Fibroblast of lung (primary cell): ENCODE results near the gene ZNF575. TPM values are rescaled to one million over a fixed set of nuclear protein-coding genes. Genes with fewer than 3 reads are reported as not detected.
"Not testable (repeated sequence)": the region's sequence is repeated elsewhere in the genome, so short reads cannot be mapped to it uniquely, and the experiment has no call there.

ENCODE experiments used
- DNase-seq, 2 donors: peaks; one replicate each; pipeline versions ENCODE4 v3.0.0 to v3.0.0-alpha.2; 2010; ENCODE audit warnings: low read depth in 2 of 2
- H2AFZ ChIP-seq: 2 replicates; pipeline ENCODE4 v1.5.1; 2012; ENCODE audit warnings: low read length, control low read depth, inconsistent platforms
- H3K27ac ChIP-seq: 2 replicates; pipeline ENCODE4 v1.5.1; 2011; ENCODE audit warnings: low read length, control low read depth; ENCODE audit not compliant: insufficient read depth
- H3K27me3 ChIP-seq: 2 replicates; pipeline ENCODE4 v1.5.1; 2011; ENCODE audit warnings: mild to moderate bottlenecking, low read length; ENCODE audit not compliant: control insufficient read depth, insufficient read depth
- H3K36me3 ChIP-seq: 2 replicates; pipeline ENCODE4 v1.5.1; 2011; ENCODE audit warnings: low read length; ENCODE audit not compliant: control insufficient read depth, insufficient read depth
- H3K4me1 ChIP-seq: 2 replicates; pipeline ENCODE4 v1.5.1; 2011; ENCODE audit warnings: low read length; ENCODE audit not compliant: control insufficient read depth, insufficient read depth; ENCODE audit errors: extremely low read depth
- H3K4me2 ChIP-seq: 2 replicates; pipeline ENCODE4 v1.5.1; 2011; ENCODE audit warnings: low read length, control low read depth; ENCODE audit not compliant: insufficient read depth; ENCODE audit errors: extremely low read depth
- H3K4me3 ChIP-seq, 4 experiments: fragments of 200-600 bp in 1 of 4; sonication (generic) in 1 of 4; replicated peaks in 1 of 4; 2 replicates each; pipeline ENCODE4 v1.5.1; 2011 to 2016; ENCODE audit warnings: low read length in 4 of 4, low read depth in 3 of 4, mild to moderate bottlenecking in 3 of 4, control low read depth in 2 of 4, inconsistent platforms in 1 of 4, mixed read lengths in 1 of 4; ENCODE audit not compliant: insufficient read depth in 1 of 4; ENCODE audit errors: control extremely low read depth in 1 of 4
- H3K79me2 ChIP-seq: 2 replicates; pipeline ENCODE4 v1.5.1; 2012; ENCODE audit warnings: mild to moderate bottlenecking, low read length, inconsistent platforms; ENCODE audit not compliant: control insufficient read depth, insufficient read depth
- H3K9ac ChIP-seq: 2 replicates; pipeline ENCODE4 v1.5.1; 2011; ENCODE audit warnings: mild to moderate bottlenecking, low read length, control low read depth; ENCODE audit not compliant: insufficient read depth
- H3K9me3 ChIP-seq: 2 replicates; pipeline ENCODE4 v1.5.1; 2012; ENCODE audit warnings: low read depth, low read length; ENCODE audit not compliant: control insufficient read depth, insufficient read depth
- H4K20me1 ChIP-seq: 2 replicates; pipeline ENCODE4 v1.5.1; 2011; ENCODE audit warnings: low read length; ENCODE audit not compliant: control insufficient read depth, insufficient read depth; ENCODE audit errors: extremely low read depth
- EZH2 ChIP-seq: IDR thresholded peaks from 2 replicates; pipeline ENCODE4 v1.5.1; 2012; ENCODE audit warnings: low read length, control low read depth, mild to moderate bottlenecking; ENCODE audit errors: missing control alignments
- polyA plus RNA-seq, 2 donors: library from polyadenylated mRNA; depleted of rRNA in 1 of 2; stranded (reverse) in 1 of 2; unstranded in 1 of 2; fragments of >200 nt; gene quantifications; 2 replicates each; pipeline ENCODE4 v1.2.1, GENCODE V29; 2011 to 2012; ENCODE audit warnings: missing spikeins in 1 of 2
- total RNA-seq: library from RNA; depleted of rRNA; stranded (reverse); fragments of >200 nt; gene quantifications from 2 replicates; pipeline ENCODE4 v1.2.1, GENCODE V29; 2014
- TF ChIP-seq, protein P1 (sequence below), 2 donors: IDR thresholded peaks in 1 of 2; conservative IDR thresholded peaks in 1 of 2; 1 replicate in 1 of 2; 2 replicates in 1 of 2; pipeline ENCODE4 v1.5.1; 2011 to 2012; ENCODE audit warnings: low read length in 2 of 2, control low read depth in 1 of 2, inconsistent platforms in 1 of 2, low read depth in 1 of 2, mild to moderate bottlenecking in 1 of 2

Gene ZNF575
- total and polyA plus RNA-seq, 2 donors (not counting 1 experiment from before 2014, with no cell fraction given): 0.27 to 0.33 TPM

GRCh38 chr19:43511324-43511723 is 21.7 kb upstream of the ZNF575 start:
- Histone ChIP-seq H3K9me3 (no peaks in the 10 kb centered on the region), H3K27ac (no peak overlapping the region), H3K27me3 (no peaks in the 10 kb centered on the region), H2AFZ (no peak overlapping the region), H3K36me3 (peaks cover 4% of the 10 kb centered on the region), H3K79me2 (no peaks in the 10 kb centered on the region), H4K20me1 (no peaks in the 10 kb centered on the region), H3K4me2 (no peak overlapping the region), H3K4me3 (no peak overlapping the region), H3K9ac (no peak overlapping the region), H3K4me1 (no peaks in the 10 kb centered on the region)
- DNase-seq: no peak
- no peak for TF ChIP-seq EZH2
- TF ChIP-seq, protein P1, sequence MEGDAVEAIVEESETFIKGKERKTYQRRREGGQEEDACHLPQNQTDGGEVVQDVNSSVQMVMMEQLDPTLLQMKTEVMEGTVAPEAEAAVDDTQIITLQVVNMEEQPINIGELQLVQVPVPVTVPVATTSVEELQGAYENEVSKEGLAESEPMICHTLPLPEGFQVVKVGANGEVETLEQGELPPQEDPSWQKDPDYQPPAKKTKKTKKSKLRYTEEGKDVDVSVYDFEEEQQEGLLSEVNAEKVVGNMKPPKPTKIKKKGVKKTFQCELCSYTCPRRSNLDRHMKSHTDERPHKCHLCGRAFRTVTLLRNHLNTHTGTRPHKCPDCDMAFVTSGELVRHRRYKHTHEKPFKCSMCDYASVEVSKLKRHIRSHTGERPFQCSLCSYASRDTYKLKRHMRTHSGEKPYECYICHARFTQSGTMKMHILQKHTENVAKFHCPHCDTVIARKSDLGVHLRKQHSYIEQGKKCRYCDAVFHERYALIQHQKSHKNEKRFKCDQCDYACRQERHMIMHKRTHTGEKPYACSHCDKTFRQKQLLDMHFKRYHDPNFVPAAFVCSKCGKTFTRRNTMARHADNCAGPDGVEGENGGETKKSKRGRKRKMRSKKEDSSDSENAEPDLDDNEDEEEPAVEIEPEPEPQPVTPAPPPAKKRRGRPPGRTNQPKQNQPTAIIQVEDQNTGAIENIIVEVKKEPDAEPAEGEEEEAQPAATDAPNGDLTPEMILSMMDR (conservative IDR thresholded peaks at IDR 0.05 in 1 of 2, IDR thresholded peaks at IDR 0.05 in 1 of 2; ENCODE audit: low read depth in 1 of 2, low read length in 2 of 2): no peak

GRCh38 chr19:43512399-43512798 is 20.6 kb upstream of the ZNF575 start:
- not testable (repeated sequence) for H3K9ac ChIP-seq, H2AFZ ChIP-seq, H4K20me1 ChIP-seq, DNase-seq, H3K4me2 ChIP-seq, H3K9me3 ChIP-seq, H3K4me3 ChIP-seq, H3K36me3 ChIP-seq, H3K27ac ChIP-seq, H3K4me1 ChIP-seq, H3K27me3 ChIP-seq, H3K79me2 ChIP-seq

DNA sequence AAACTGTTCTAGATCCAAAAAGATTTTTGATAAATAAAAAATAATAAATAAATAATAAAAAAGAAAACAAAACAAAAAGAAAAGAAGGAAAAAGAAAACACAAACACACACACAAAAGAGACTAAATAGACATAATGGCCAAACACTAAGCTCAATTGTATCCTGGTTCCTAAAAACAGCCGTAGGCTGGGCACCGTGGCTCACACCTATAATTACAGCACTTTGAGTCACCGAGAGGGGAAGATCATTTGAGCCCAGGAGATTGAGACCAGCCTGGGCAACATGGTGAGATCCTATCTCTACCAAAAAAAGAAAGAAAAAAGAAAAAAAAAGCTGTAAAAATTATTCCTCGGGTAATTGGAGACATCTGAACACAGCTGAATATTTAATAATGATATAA is 14.9 kb upstream of the ZNF575 start:
- Histone ChIP-seq H3K27ac (no peak overlapping the region), H3K4me3 (no peak overlapping the region), H4K20me1 (no peaks in the 10 kb centered on the region), H3K9ac (no peak overlapping the region), H3K27me3 (no peaks in the 10 kb centered on the region), H3K4me1 (no peaks in the 10 kb centered on the region), H3K79me2 (no peaks in the 10 kb centered on the region), H3K4me2 (no peak overlapping the region), H3K9me3 (no peaks in the 10 kb centered on the region), H2AFZ (no peak overlapping the region), H3K36me3 (no peaks in the 10 kb centered on the region)
- no peak for DNase-seq
- TF ChIP-seq, protein P1 (conservative IDR thresholded peaks at IDR 0.05 in 1 of 2, IDR thresholded peaks at IDR 0.05 in 1 of 2; ENCODE audit: low read depth in 1 of 2, low read length in 2 of 2): no peak
- TF ChIP-seq EZH2: no peak
